Nephron progenitor cell (in vitro differentiated cells): ENCODE measurements around the gene AGTRAP.

Experiments
- DNase-seq: peaks from one replicate; pipeline ENCODE4 v3.0.0; 2021
- H3K27ac Mint-ChIP-seq: 2 replicates; pipeline ENCODE4 v1.8.0; 2021; ENCODE audit warnings: mild to moderate bottlenecking, moderate library complexity, mixed read lengths
- H3K27me3 Mint-ChIP-seq: 2 replicates; pipeline ENCODE4 v1.8.0; 2021; ENCODE audit warnings: mild to moderate bottlenecking, low read depth, mixed read lengths; ENCODE audit not compliant: poor library complexity
- H3K36me3 Mint-ChIP-seq: 2 replicates; pipeline ENCODE4 v1.8.0; 2021; ENCODE audit warnings: low read depth, mixed read lengths
- H3K4me1 Mint-ChIP-seq: 2 replicates; pipeline ENCODE4 v1.8.0; 2021; ENCODE audit warnings: mixed read lengths
- H3K4me3 Mint-ChIP-seq: 2 replicates; pipeline ENCODE4 v1.8.0; 2021; ENCODE audit warnings: mild to moderate bottlenecking, moderate library complexity, mixed read lengths
- H3K9me3 Mint-ChIP-seq: 2 replicates; pipeline ENCODE4 v1.8.0; 2021; ENCODE audit warnings: mild to moderate bottlenecking, moderate library complexity, mixed read lengths
- CTCF ChIP-seq: fragments of 200-600 bp; sonication (generic); IDR thresholded peaks from 2 replicates; pipeline ENCODE4 v1.5.0; 2021; ENCODE audit warnings: antibody characterized with exemption

The AGTRAP gene

GRCh38 chr1:11740258-11741192 is 4.6 kb downstream of the AGTRAP start:
- no peak for DNase-seq
- Mint-ChIP-seq H3K27me3 (peaks cover 2% of the 10 kb centered on the region), H3K27ac (peak overlapping the region; percentile 39), H3K9me3 (no peaks in the 10 kb centered on the region), H3K4me3 (peak overlapping the region; percentile 32), H3K36me3 (no peaks in the 10 kb centered on the region), H3K4me1 (peaks cover 36% of the 10 kb centered on the region)
- TF ChIP-seq CTCF: no peak

- H3K36me3 Mint-ChIP-seq: peaks cover 2% of the 10 kb centered on the region
Observed at GRCh38 chr1:11741482-11741881, 5.5 kb downstream of the AGTRAP start.

GRCh38 chr1:11741919-11742558 is 6.1 kb downstream of the AGTRAP start:
- no peak for TF ChIP-seq CTCF
- H3K4me3 Mint-ChIP-seq: no peak overlapping the region

More at GRCh38 chr1:11741482-11741881, 5.5 kb downstream of the AGTRAP start:
- H3K4me3 Mint-ChIP-seq: no peak overlapping the region
- no peak overlapping the region for H3K27ac Mint-ChIP-seq
- peaks cover 2% of the 10 kb centered on the region for H3K27me3 Mint-ChIP-seq
- no peak for DNase-seq
- peaks cover 32% of the 10 kb centered on the region for H3K4me1 Mint-ChIP-seq
- H3K9me3 Mint-ChIP-seq: no peaks in the 10 kb centered on the region
- TF ChIP-seq CTCF: no peak

GRCh38 chr1:11744287-11744686 is 8.4 kb downstream of the AGTRAP start:
- H3K36me3 Mint-ChIP-seq: peaks cover 6% of the 10 kb centered on the region
- H3K9me3 Mint-ChIP-seq: no peaks in the 10 kb centered on the region
- H3K27ac Mint-ChIP-seq: peak overlapping the region; percentile 57
- TF ChIP-seq CTCF: no peak
- H3K4me1 Mint-ChIP-seq: peaks cover 15% of the 10 kb centered on the region
- DNase-seq: no peak
- peaks cover 2% of the 10 kb centered on the region for H3K27me3 Mint-ChIP-seq
- no peak overlapping the region for H3K4me3 Mint-ChIP-seq

More at GRCh38 chr1:11741919-11742558, 6.1 kb downstream of the AGTRAP start:
- H3K36me3 Mint-ChIP-seq: peaks cover 6% of the 10 kb centered on the region
- peak overlapping the region; percentile 66 for H3K27ac Mint-ChIP-seq
- H3K4me1 Mint-ChIP-seq: peaks cover 30% of the 10 kb centered on the region
- no peak for DNase-seq
- no peaks in the 10 kb centered on the region for H3K9me3 Mint-ChIP-seq
- H3K27me3 Mint-ChIP-seq: peaks cover 2% of the 10 kb centered on the region

GRCh38 chr1:11746092-11746491 is 10.2 kb downstream of the AGTRAP start:
- no peak overlapping the region for H3K27ac Mint-ChIP-seq
- H3K4me3 Mint-ChIP-seq: no peak overlapping the region
- no peak for DNase-seq
- no peak for TF ChIP-seq CTCF
- peaks cover 2% of the 10 kb centered on the region for H3K27me3 Mint-ChIP-seq
- H3K4me1 Mint-ChIP-seq: peaks cover under 1% of the 10 kb centered on the region
- peaks cover 6% of the 10 kb centered on the region for H3K36me3 Mint-ChIP-seq
- H3K9me3 Mint-ChIP-seq: no peaks in the 10 kb centered on the region
